ENCODE measurements around the gene AMER2.

AMER2 gene

GRCh38 chr13:25171517-25172302 lies at the start of gene AMER2:
Gene AMER2 (minus strand): TSS chr13:25172288. CDS start chr13:25171619, 669 bp downstream.
- DNase-seq = no peak

GRCh38 chr13:25218019-25218418 lies 45.9 kb upstream of the AMER2 start:
- no peak for DNase-seq

GRCh38 chr13:25217023-25217885 lies 45.2 kb upstream of the AMER2 start:
- no peak for DNase-seq

GRCh38 chr13:25215253-25215575 lies 43.1 kb upstream of the AMER2 start:
- DNase-seq = no peak

- no peak for DNase-seq
Observed at GRCh38 chr13:25214491-25215252, 42.6 kb upstream of the AMER2 start.

- DNase-seq = no peak
Observed at GRCh38 chr13:25213715-25214114, 41.6 kb upstream of the AMER2 start.

- DNase-seq = no peak
Observed at GRCh38 chr13:25210842-25211569, 38.9 kb upstream of the AMER2 start.

GRCh38 chr13:25207291-25207810 lies 35.3 kb upstream of the AMER2 start:
- DNase-seq = no peak

GRCh38 chr13:25204863-25205262 lies 32.8 kb upstream of the AMER2 start:
- DNase-seq = no peak

GRCh38 chr13:25203127-25203740 lies 31.1 kb upstream of the AMER2 start:
- no peak for DNase-seq

- no peak for DNase-seq
Observed at GRCh38 chr13:25200783-25201182, 28.7 kb upstream of the AMER2 start.

- DNase-seq = no peak
Observed at GRCh38 chr13:25198647-25199046, 26.6 kb upstream of the AMER2 start.

- DNase-seq = no peak
Observed at GRCh38 chr13:25196971-25197370, 24.9 kb upstream of the AMER2 start.

GRCh38 chr13:25192936-25193335 lies 20.8 kb upstream of the AMER2 start:
- no peak for DNase-seq

GRCh38 chr13:25192489-25192888 lies 20.4 kb upstream of the AMER2 start:
- DNase-seq = no peak

- DNase-seq = no peak
Observed at GRCh38 chr13:25192052-25192451, 20.0 kb upstream of the AMER2 start.

- DNase-seq = no peak
Observed at GRCh38 chr13:25190771-25191170, 18.7 kb upstream of the AMER2 start.

- no peak for DNase-seq
Observed at GRCh38 chr13:25190256-25190655, 18.2 kb upstream of the AMER2 start.

GRCh38 chr13:25187596-25187995 lies 15.5 kb upstream of the AMER2 start:
- no peak for DNase-seq

GRCh38 chr13:25186187-25186586 lies 14.1 kb upstream of the AMER2 start:
- DNase-seq = no peak

- DNase-seq = no peak
Observed at GRCh38 chr13:25181597-25181996, 9.5 kb upstream of the AMER2 start.
